ENCODE data around the gene SYCE1. TPM values are rescaled to one million over a fixed set of nuclear protein-coding genes. Genes with fewer than 3 reads are reported as not detected.

The SYCE1 gene
- total and polyA plus RNA-seq, 2 of the 8 experiments (the other 6 are each of a cell fraction or from before 2014, with no cell fraction given), result not detected

GRCh38 chr10:133528296-133528844, 37.0 kb downstream of the SYCE1 start:
- Histone ChIP-seq H2BK12ac (ENCODE audit: low read depth, low read length) (no peak overlapping the region), H3K27ac (ENCODE audit: low read depth, low read length) (no peak overlapping the region), H3K9me3 (ENCODE audit: insufficient read depth in 2 of 2, low read depth in 1 of 2, low read length in 1 of 2) (peaks cover 61 to 84% of the 10 kb centered on the region in 2 experiments), H2AK5ac (ENCODE audit: low read depth, low read length) (no peak overlapping the region), H3K4me3 (ENCODE audit: extremely low read depth in 1 of 4, insufficient read depth in 2 of 4, low read depth in 3 of 4, low read length in 4 of 4) (no peak overlapping the region), H2BK5ac (ENCODE audit: low read depth, low read length) (no peak overlapping the region), H3K4ac (replicated peaks; ENCODE audit: insufficient read length, low read depth, low read length) (no peak overlapping the region), H3K79me1 (ENCODE audit: low read depth, low read length) (no peaks in the 10 kb centered on the region), H2BK120ac (replicated peaks; ENCODE audit: low read depth, low read length) (no peak overlapping the region), H4K5ac (ENCODE audit: insufficient read length, low read depth, low read length) (no peak overlapping the region), H3K4me2 (ENCODE audit: insufficient read depth in 1 of 2, low read depth in 2 of 2, low read length in 2 of 2) (no peak overlapping the region), H3K23ac (ENCODE audit: insufficient read length) (no peak overlapping the region), H3K23me2 (ENCODE audit: low read depth, low read length) (no peaks in the 10 kb centered on the region), H3K9ac (replicated peaks in 1 of 4; ENCODE audit: extremely low read depth in 1 of 4, low read depth in 3 of 4, low read length in 3 of 4) (no peak overlapping the region), H3K56ac (replicated peaks; ENCODE audit: insufficient read length, low read depth, low read length) (no peak overlapping the region), H3K27me3 (replicated peaks in 1 of 4; ENCODE audit: control insufficient read depth in 3 of 4, extremely low read depth in 1 of 4, insufficient read depth in 3 of 4, low read length in 3 of 4) (no peaks in the 10 kb centered on the region), H3K4me1 (replicated peaks in 1 of 4; ENCODE audit: control insufficient read depth in 3 of 4, insufficient read depth in 4 of 4, low read length in 3 of 4) (no peaks in the 10 kb centered on the region), H2BK15ac (ENCODE audit: low read length) (no peak overlapping the region), H2BK20ac (ENCODE audit: low read length) (no peak overlapping the region), H3K14ac (ENCODE audit: insufficient read length) (no peak overlapping the region), H4K8ac (ENCODE audit: extremely low read depth, insufficient read depth, low read length) (no peak overlapping the region), H3K36me3 (ENCODE audit: control insufficient read depth in 2 of 4, insufficient read depth in 4 of 4, low read length in 3 of 4) (peaks cover 0 to 3% (median 0%) of the 10 kb centered on the region in 4 experiments; a peak in 1 of 8 replicates), H3K18ac (ENCODE audit: extremely low read depth, low read length) (no peak overlapping the region), H4K91ac (replicated peaks; ENCODE audit: insufficient read length, low read length) (no peak overlapping the region), H4K20me1 (replicated peaks in 1 of 2; ENCODE audit: control insufficient read depth in 1 of 2, insufficient read depth in 2 of 2, low read length in 2 of 2) (no peaks in the 10 kb centered on the region), H2AFZ (ENCODE audit: low read length) (no peak overlapping the region), H3K79me2 (ENCODE audit: control insufficient read depth in 1 of 2, insufficient read depth in 2 of 2, low read length in 2 of 2) (no peaks in the 10 kb centered on the region)
- POLR2A ChIA-PET (ENCODE audit: partially characterized antibody), result no interaction called here
- CTCF ChIA-PET (ENCODE audit: partially characterized antibody), result no interaction called here
- DNase-seq (ENCODE audit: low read depth in 1 of 2, low spot score in 2 of 2), result no peak
- FAIRE-seq, result no peak
- WGBS, 2 experiments (ENCODE audit: extremely low coverage in 1 of 2, insufficient coverage in 1 of 2, insufficient read length in 1 of 2, insufficient replicate concordance in 2 of 2, low coverage in 1 of 2, low lambda C conversion rate in 2 of 2, missing lambda C conversion rate in 1 of 2), result 90% methylated on average over 49 of the region's 50 CpGs; no CpG with 5 or more reads in 1 of the 2 experiments
- TF ChIP-seq TAF7 (optimal IDR thresholded peaks at IDR 0.05; ENCODE audit: borderline replicate concordance, low read depth, low read length) (no peak), KDM5A (IDR thresholded peaks at IDR 0.05; ENCODE audit: low read length) (no peak), YY1 (IDR thresholded peaks at IDR 0.05; ENCODE audit: low read depth, low read length) (no peak), SRF (IDR thresholded peaks at IDR 0.05; ENCODE audit: low read depth, low read length) (no peak), EZH2 (IDR thresholded peaks at IDR 0.05; ENCODE audit: low read depth, low read length, severe bottlenecking) (no peak), EP300 (IDR thresholded peaks at IDR 0.05; ENCODE audit: borderline replicate concordance in 1 of 2, low read depth in 2 of 2, low read length in 2 of 2) (no peak), SUZ12 (IDR thresholded peaks at IDR 0.05; ENCODE audit: low read length) (no peak), BCL11A (IDR thresholded peaks at IDR 0.05; ENCODE audit: low read depth in 2 of 2, low read length in 2 of 2) (no peak), SP1 (IDR thresholded peaks at IDR 0.05; ENCODE audit: low read depth, low read length) (no peak), RNF2 (IDR thresholded peaks at IDR 0.05; ENCODE audit: borderline replicate concordance, low read depth, low read length, missing control alignments, poor library complexity, severe bottlenecking) (no peak), SIX5 (IDR thresholded peaks at IDR 0.05; ENCODE audit: low read depth, low read length) (no peak), CHD2 (IDR thresholded peaks at IDR 0.05; ENCODE audit: low read length) (no peak)

Measured in H1 (cell line).